C4-2B (cell line): ENCODE measurements around the gene CYP26B1.

Experiments
- ZFX ChIP-seq: fragments of 450-650 bp; IDR thresholded peaks from 2 replicates; pipeline ENCODE4 v1.6.1; 2017
- TF ChIP-seq, protein P1 (sequence below): fragments of 450-650 bp; conservative IDR thresholded peaks from 2 replicates; pipeline ENCODE4 v1.5.1; 2017; ENCODE audit warnings: mild to moderate bottlenecking

DNA sequence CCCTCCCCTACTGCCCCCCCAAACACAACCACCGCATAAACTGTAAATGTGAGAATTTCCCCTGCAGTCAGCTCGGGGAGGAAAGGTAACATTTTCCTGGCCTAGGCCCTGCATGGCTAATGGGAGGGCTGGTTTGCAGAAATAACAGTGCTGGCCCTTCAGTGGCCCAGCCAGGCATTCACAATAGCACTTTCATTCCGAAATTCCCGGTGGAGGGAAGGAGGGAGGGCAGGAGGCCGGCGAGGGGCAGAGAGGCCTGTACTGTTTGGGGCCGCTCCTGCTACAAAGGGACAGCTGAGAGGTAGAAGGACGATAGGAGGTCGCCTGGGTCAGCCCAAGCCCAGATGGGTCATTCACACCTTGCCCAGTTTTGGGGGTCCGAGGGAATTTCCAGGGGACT is 11.3 kb downstream of the CYP26B1 start:
- TF ChIP-seq, protein P1, sequence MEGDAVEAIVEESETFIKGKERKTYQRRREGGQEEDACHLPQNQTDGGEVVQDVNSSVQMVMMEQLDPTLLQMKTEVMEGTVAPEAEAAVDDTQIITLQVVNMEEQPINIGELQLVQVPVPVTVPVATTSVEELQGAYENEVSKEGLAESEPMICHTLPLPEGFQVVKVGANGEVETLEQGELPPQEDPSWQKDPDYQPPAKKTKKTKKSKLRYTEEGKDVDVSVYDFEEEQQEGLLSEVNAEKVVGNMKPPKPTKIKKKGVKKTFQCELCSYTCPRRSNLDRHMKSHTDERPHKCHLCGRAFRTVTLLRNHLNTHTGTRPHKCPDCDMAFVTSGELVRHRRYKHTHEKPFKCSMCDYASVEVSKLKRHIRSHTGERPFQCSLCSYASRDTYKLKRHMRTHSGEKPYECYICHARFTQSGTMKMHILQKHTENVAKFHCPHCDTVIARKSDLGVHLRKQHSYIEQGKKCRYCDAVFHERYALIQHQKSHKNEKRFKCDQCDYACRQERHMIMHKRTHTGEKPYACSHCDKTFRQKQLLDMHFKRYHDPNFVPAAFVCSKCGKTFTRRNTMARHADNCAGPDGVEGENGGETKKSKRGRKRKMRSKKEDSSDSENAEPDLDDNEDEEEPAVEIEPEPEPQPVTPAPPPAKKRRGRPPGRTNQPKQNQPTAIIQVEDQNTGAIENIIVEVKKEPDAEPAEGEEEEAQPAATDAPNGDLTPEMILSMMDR: no peak
- no peak for TF ChIP-seq ZFX
